ENCODE measurements around the gene PIP4K2A. TPM values are rescaled to one million over a fixed set of nuclear protein-coding genes. Genes with fewer than 3 reads are reported as not detected.

The PIP4K2A gene
- total RNA-seq, 3 donors from 2014 or later (not counting 1 experiment from before 2014, with no cell fraction given) = 311 to 423 (median 405) TPM

GRCh38 chr10:22652988-22653481 is 61.3 kb downstream of the PIP4K2A start:
- no peaks in the 10 kb centered on the region for H3K27me3 ChIP-seq (ENCODE audit: control insufficient read depth, insufficient read depth, low read length)
- H3K36me3 ChIP-seq (ENCODE audit: control insufficient read depth, insufficient read depth, low read length) = peaks cover 5% of the 10 kb centered on the region
- peak overlapping the region; percentile 4 for H3K4me3 ChIP-seq (ENCODE audit: low read length)
- peaks cover 84% of the 10 kb centered on the region for H3K4me1 ChIP-seq (ENCODE audit: control insufficient read depth, insufficient read depth, low read length)
- Mint-ChIP-seq H3K4me1 (peaks cover 97% of the 10 kb centered on the region in 2 donors), H3K4me3 (peak overlapping the region; percentile 86), H3K27ac (peak overlapping the region; percentile 97 to 99), H3K9me3 (no peaks in the 10 kb centered on the region), H3K36me3 (peaks cover 7% of the 10 kb centered on the region), H3K27me3 (ENCODE audit: low read depth in 2 of 2) (no peaks in the 10 kb centered on the region)
- ATAC-seq (peak; percentile 25 to 41 (median 40)), DNase-seq (peak in 1 of 2 donors; percentile 68)
- no peak for TF ChIP-seq CTCF (IDR thresholded peaks at IDR 0.05)
- no peaks in the 10 kb centered on the region for H3K9me3 ChIP-seq (ENCODE audit: control insufficient read depth, insufficient read depth, low read length)
- 15% methylated on average over 4 of the region's 6 CpGs for WGBS (ENCODE audit: insufficient coverage)
- intact Hi-C loops (cut with micrococcal nuclease) = no loop called here
- H3K27ac ChIP-seq (ENCODE audit: low read length) = peak overlapping the region; percentile 91

- intact Hi-C loops (cut with micrococcal nuclease) = loop anchor here (2.0 kb wide), 2 partner anchors 15 to 31 kb away; no protein-coding TSS in a partner anchor
- WGBS (ENCODE audit: insufficient coverage) = 45% methylated on average over 12 of the region's 12 CpGs
These were observed 63.0 kb downstream of the PIP4K2A start for GRCh38 chr10:22651276-22651980.

GRCh38 chr10:22649994-22650393 is 64.4 kb downstream of the PIP4K2A start:
- Histone ChIP-seq H3K36me3 (ENCODE audit: control insufficient read depth, insufficient read depth, low read length) (peaks cover 7% of the 10 kb centered on the region), H3K27me3 (ENCODE audit: control insufficient read depth, insufficient read depth, low read length) (no peaks in the 10 kb centered on the region), H3K27ac (ENCODE audit: low read length) (peak overlapping the region; percentile 91), H3K4me1 (ENCODE audit: control insufficient read depth, insufficient read depth, low read length) (peaks cover 89% of the 10 kb centered on the region), H3K9me3 (ENCODE audit: control insufficient read depth, insufficient read depth, low read length) (no peaks in the 10 kb centered on the region), H3K4me3 (ENCODE audit: low read length) (no peak overlapping the region)
- peaks cover 7% of the 10 kb centered on the region for H3K36me3 Mint-ChIP-seq
- TF ChIP-seq CTCF (IDR thresholded peaks at IDR 0.05) = no peak
- DNase-seq = peak in 1 of 2 donors; percentile 38
- no peaks in the 10 kb centered on the region for H3K27me3 Mint-ChIP-seq (ENCODE audit: low read depth in 2 of 2)
- intact Hi-C loops (cut with micrococcal nuclease) = loop anchor here (2.0 to 10.0 kb wide), 6 partner anchors 17 to 335 kb away; partner anchors contain the start of gene PIP4K2A
- no peaks in the 10 kb centered on the region for H3K9me3 Mint-ChIP-seq
- H3K4me3 Mint-ChIP-seq = peak overlapping the region; percentile 86
- peak overlapping the region; percentile 97 to 99 for H3K27ac Mint-ChIP-seq
- H3K4me1 Mint-ChIP-seq = peaks cover 89 to 92% of the 10 kb centered on the region in 2 donors
- 76% methylated on average over 4 of the region's 4 CpGs for WGBS (ENCODE audit: insufficient coverage)
- ATAC-seq = no peak

More at GRCh38 chr10:22651276-22651980, 63.0 kb downstream of the PIP4K2A start:
- Histone ChIP-seq H3K27me3 (ENCODE audit: control insufficient read depth, insufficient read depth, low read length) (no peaks in the 10 kb centered on the region), H3K4me1 (ENCODE audit: control insufficient read depth, insufficient read depth, low read length) (peaks cover 90% of the 10 kb centered on the region), H3K36me3 (ENCODE audit: control insufficient read depth, insufficient read depth, low read length) (peaks cover 5% of the 10 kb centered on the region), H3K27ac (ENCODE audit: low read length) (peak overlapping the region; percentile 91), H3K4me3 (ENCODE audit: low read length) (no peak overlapping the region), H3K9me3 (ENCODE audit: control insufficient read depth, insufficient read depth, low read length) (no peaks in the 10 kb centered on the region)
- Mint-ChIP-seq H3K9me3 (no peaks in the 10 kb centered on the region), H3K4me1 (peaks cover 97 to 98% of the 10 kb centered on the region in 2 donors), H3K36me3 (peaks cover 7% of the 10 kb centered on the region), H3K27ac (peak overlapping the region; percentile 97 to 99), H3K4me3 (peak overlapping the region; percentile 86), H3K27me3 (ENCODE audit: low read depth in 2 of 2) (no peaks in the 10 kb centered on the region)
- TF ChIP-seq CTCF (IDR thresholded peaks at IDR 0.05) = no peak
- DNase-seq (peak; percentile 48 to 65), ATAC-seq (peak; percentile 39 to 62 (median 61))

Data from natural killer cell (primary cell).